ENCODE measurements around the gene HOXA7. TPM values are rescaled to one million over a fixed set of nuclear protein-coding genes. Genes with fewer than 3 reads are reported as not detected.
A peak's percentile ranks its signal among the peaks of the same experiment; 100 is the strongest.

HOXA7 gene
- 10 to 100 TPM; 24.8 to 27.6 (median 26.1) TPM for polyA plus RNA-seq (ENCODE audit: insufficient read length in 3 of 3)

GRCh38 chr7:27156508-27156898, at the start of gene HOXA7:
Gene HOXA7, minus strand, starts transcription at chr7:27156675. Its CDS starts 130 bp downstream, at chr7:27156545.
- DNase-seq (ENCODE audit: low read depth in 3 of 3, low spot score in 2 of 3) = peak in 1 of 3 donors; percentile 88

- no peak for DNase-seq (ENCODE audit: low read depth in 3 of 3, low spot score in 2 of 3)
Observed at GRCh38 chr7:27205325-27206280, 49.1 kb upstream of the HOXA7 start.

GRCh38 chr7:27204851-27205322, 48.4 kb upstream of the HOXA7 start:
- no peak for DNase-seq (ENCODE audit: low read depth in 3 of 3, low spot score in 2 of 3)

- DNase-seq (ENCODE audit: low read depth in 3 of 3, low spot score in 2 of 3) = no peak
Observed at GRCh38 chr7:27203964-27204594, 47.6 kb upstream of the HOXA7 start.

- no peak for DNase-seq (ENCODE audit: low read depth in 3 of 3, low spot score in 2 of 3)
Observed at GRCh38 chr7:27203365-27203953, 47.0 kb upstream of the HOXA7 start.

- no peak for DNase-seq (ENCODE audit: low read depth in 3 of 3, low spot score in 2 of 3)
Observed at GRCh38 chr7:27202862-27203134, 46.3 kb upstream of the HOXA7 start.

- DNase-seq (ENCODE audit: low read depth in 3 of 3, low spot score in 2 of 3) = no peak
Observed at GRCh38 chr7:27202018-27202861, 45.8 kb upstream of the HOXA7 start.

- no peak for DNase-seq (ENCODE audit: low read depth in 3 of 3, low spot score in 2 of 3)
Observed at GRCh38 chr7:27201580-27202017, 45.1 kb upstream of the HOXA7 start.

- no peak for DNase-seq (ENCODE audit: low read depth in 3 of 3, low spot score in 2 of 3)
Observed at GRCh38 chr7:27200761-27201579, 44.5 kb upstream of the HOXA7 start.

GRCh38 chr7:27199849-27200760, 43.6 kb upstream of the HOXA7 start, which contains the start of gene HOXA13:
Gene HOXA13, minus strand, starts transcription at chr7:27200091. Its CDS starts 14 bp downstream, at chr7:27200077.
- DNase-seq (ENCODE audit: low read depth in 3 of 3, low spot score in 2 of 3) = no peak

- no peak for DNase-seq (ENCODE audit: low read depth in 3 of 3, low spot score in 2 of 3)
Observed at GRCh38 chr7:27198871-27199801, 42.7 kb upstream of the HOXA7 start.

GRCh38 chr7:27198138-27198841, 41.8 kb upstream of the HOXA7 start:
- no peak for DNase-seq (ENCODE audit: low read depth in 3 of 3, low spot score in 2 of 3)

GRCh38 chr7:27197137-27198042, 40.9 kb upstream of the HOXA7 start:
- DNase-seq (ENCODE audit: low read depth in 3 of 3, low spot score in 2 of 3) = no peak

- DNase-seq (ENCODE audit: low read depth in 3 of 3, low spot score in 2 of 3) = no peak
Observed at GRCh38 chr7:27196287-27196767, 39.9 kb upstream of the HOXA7 start.

- DNase-seq (ENCODE audit: low read depth in 3 of 3, low spot score in 2 of 3) = no peak
Observed at GRCh38 chr7:27194686-27195379, 38.4 kb upstream of the HOXA7 start.
